DND-41 (cell line): ENCODE results near the gene KLRC2.
"Not testable (repeated sequence)": the region's sequence is repeated elsewhere in the genome, so short reads cannot be mapped to it uniquely, and the experiment has no call there.

ENCODE experiments used
- ATAC-seq: fragments of 200-7000 bp; cut with Tn5 transposase; 3 replicates; pipeline ENCODE4 v1.9.1; 2021; ENCODE audit warnings: low read depth; ENCODE audit not compliant: insufficient read depth
- DNase-seq: peaks from one replicate; pipeline ENCODE4 v3.0.0-alpha.2; 2020
- H2AFZ ChIP-seq: 2 replicates; pipeline ENCODE4 v1.6.0; 2012; ENCODE audit warnings: low read depth, low read length
- H3K27ac ChIP-seq: 2 replicates; pipeline ENCODE4 v1.5.1; 2012; ENCODE audit warnings: low read length, inconsistent platforms
- H3K27me3 ChIP-seq: fragments of 200-600 bp; sonication (generic); 2 replicates; pipeline ENCODE4 v1.6.0; 2012; ENCODE audit warnings: low read length, mild to moderate bottlenecking, inconsistent platforms; ENCODE audit not compliant: insufficient read depth, poor library complexity
- H3K36me3 ChIP-seq: 2 replicates; pipeline ENCODE4 v1.5.1; 2012; ENCODE audit warnings: low read length, inconsistent platforms; ENCODE audit not compliant: insufficient read depth
- H3K4me1 ChIP-seq: 2 replicates; pipeline ENCODE4 v1.5.1; 2012; ENCODE audit warnings: mild to moderate bottlenecking, low read length; ENCODE audit not compliant: insufficient read depth
- H3K4me2 ChIP-seq: 2 replicates; pipeline ENCODE4 v1.6.0; 2012; ENCODE audit warnings: mild to moderate bottlenecking, moderate library complexity, low read length, inconsistent platforms; ENCODE audit not compliant: insufficient read depth
- H3K4me3 ChIP-seq, 2 experiments: fragments of 200-600 bp in 1 of 2; shearing (Covaris generic) in 1 of 2; 2 replicates each; pipeline ENCODE4 v1.5.1; 2012 to 2016; ENCODE audit warnings: inconsistent platforms in 2 of 2, low read length in 2 of 2, mild to moderate bottlenecking in 2 of 2, low read depth in 1 of 2, moderate library complexity in 1 of 2
- H3K79me2 ChIP-seq: 2 replicates; pipeline ENCODE4 v1.6.0; 2012; ENCODE audit warnings: low read length, inconsistent platforms; ENCODE audit not compliant: insufficient read depth
- H3K9ac ChIP-seq: 2 replicates; pipeline ENCODE4 v1.6.0; 2012; ENCODE audit warnings: low read depth, mild to moderate bottlenecking, inconsistent platforms, low read length, moderate library complexity
- H3K9me3 ChIP-seq: 2 replicates; pipeline ENCODE4 v1.5.1; 2012; ENCODE audit warnings: low read length, moderate library complexity, mild to moderate bottlenecking, inconsistent platforms; ENCODE audit not compliant: insufficient read depth, severe bottlenecking
- H4K20me1 ChIP-seq: 2 replicates; pipeline ENCODE4 v1.6.0; 2012; ENCODE audit warnings: low read length; ENCODE audit not compliant: insufficient read depth
- EZH2 ChIP-seq: IDR thresholded peaks from 3 replicates; pipeline ENCODE4 v1.6.1; 2012; ENCODE audit warnings: borderline replicate concordance, low read depth, mild to moderate bottlenecking, moderate library complexity, low read length, inconsistent platforms; ENCODE audit not compliant: severe bottlenecking
- TF ChIP-seq, protein P1 (sequence below): IDR thresholded peaks from 2 replicates; pipeline ENCODE4 v1.5.1; 2012; ENCODE audit warnings: borderline replicate concordance, low read length, moderate library complexity, mild to moderate bottlenecking; ENCODE audit not compliant: poor library complexity, severe bottlenecking; ENCODE audit errors: extremely low read depth

KLRC2 gene

DNA sequence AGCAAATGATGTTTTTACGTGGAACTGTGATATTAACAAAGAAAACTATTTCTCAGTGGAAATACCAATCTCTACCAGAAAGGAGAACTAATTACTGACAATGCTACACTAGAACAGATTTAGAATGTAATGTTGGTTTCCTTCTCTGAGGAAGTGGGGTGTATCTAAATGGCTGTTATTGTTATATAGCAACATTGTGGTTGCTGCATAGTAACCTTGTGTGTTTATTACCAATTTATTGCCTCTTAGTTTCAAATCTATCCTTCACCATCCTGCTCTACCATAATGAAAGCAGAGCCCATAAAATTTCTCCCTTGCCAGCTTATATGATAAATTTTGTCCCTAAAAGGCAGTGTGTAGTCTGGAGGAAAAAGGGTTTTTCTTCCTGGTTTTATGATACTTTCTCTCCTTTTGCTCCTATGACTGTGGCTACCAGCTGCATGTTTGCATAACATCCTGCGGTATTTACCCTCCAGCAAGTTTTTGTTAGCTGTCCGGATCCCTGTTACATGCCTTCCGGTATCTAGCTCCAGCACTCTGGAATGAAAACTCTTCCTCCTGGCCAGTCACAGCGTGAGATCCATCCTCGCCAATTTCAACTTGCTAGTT is 40.3 kb downstream of the KLRC2 start:
- Histone ChIP-seq H3K79me2 (no peaks in the 10 kb centered on the region), H3K9ac (no peak overlapping the region), H2AFZ (no peak overlapping the region), H3K4me3 (no peak overlapping the region), H3K36me3 (no peaks in the 10 kb centered on the region), H3K27me3 (peaks cover 5% of the 10 kb centered on the region), H3K4me1 (no peaks in the 10 kb centered on the region), H3K27ac (no peak overlapping the region), H3K9me3 (no peaks in the 10 kb centered on the region), H3K4me2 (no peak overlapping the region), H4K20me1 (no peaks in the 10 kb centered on the region)
- ATAC-seq (no peak), DNase-seq (no peak)
- TF ChIP-seq, protein P1, sequence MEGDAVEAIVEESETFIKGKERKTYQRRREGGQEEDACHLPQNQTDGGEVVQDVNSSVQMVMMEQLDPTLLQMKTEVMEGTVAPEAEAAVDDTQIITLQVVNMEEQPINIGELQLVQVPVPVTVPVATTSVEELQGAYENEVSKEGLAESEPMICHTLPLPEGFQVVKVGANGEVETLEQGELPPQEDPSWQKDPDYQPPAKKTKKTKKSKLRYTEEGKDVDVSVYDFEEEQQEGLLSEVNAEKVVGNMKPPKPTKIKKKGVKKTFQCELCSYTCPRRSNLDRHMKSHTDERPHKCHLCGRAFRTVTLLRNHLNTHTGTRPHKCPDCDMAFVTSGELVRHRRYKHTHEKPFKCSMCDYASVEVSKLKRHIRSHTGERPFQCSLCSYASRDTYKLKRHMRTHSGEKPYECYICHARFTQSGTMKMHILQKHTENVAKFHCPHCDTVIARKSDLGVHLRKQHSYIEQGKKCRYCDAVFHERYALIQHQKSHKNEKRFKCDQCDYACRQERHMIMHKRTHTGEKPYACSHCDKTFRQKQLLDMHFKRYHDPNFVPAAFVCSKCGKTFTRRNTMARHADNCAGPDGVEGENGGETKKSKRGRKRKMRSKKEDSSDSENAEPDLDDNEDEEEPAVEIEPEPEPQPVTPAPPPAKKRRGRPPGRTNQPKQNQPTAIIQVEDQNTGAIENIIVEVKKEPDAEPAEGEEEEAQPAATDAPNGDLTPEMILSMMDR, result no peak
- no peak for TF ChIP-seq EZH2

DNA sequence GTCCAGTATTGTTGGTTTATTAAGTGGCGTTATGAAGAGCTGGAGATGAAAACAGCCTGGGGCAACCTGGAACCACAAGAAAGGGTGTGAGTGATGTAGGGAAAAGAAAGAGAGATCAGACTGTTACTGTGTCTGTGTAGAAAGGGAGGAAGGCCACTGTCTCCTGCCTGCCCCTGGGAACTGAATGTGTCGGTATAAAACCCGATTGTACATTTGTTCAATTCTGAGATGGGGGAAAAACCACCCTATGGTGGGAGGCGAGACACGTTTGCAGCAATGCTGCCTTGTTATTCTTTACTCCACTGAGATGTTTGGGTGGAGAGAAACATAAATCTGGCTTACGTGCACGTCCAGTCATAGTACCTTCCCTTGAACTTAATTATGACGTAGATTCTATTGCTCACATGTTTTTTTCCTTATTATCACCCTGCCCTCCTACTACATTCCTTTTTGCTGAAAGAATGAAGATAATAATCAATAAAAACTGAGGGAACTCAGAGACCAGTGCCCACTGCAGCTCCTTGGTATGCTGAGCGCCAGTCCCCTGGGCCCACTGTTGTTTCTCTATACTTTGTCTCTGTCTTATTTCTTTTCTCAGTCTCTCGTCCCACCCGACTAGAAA is 41.2 kb downstream of the KLRC2 start:
- not testable (repeated sequence) for H3K9me3 ChIP-seq, H3K36me3 ChIP-seq, H3K79me2 ChIP-seq, DNase-seq, H4K20me1 ChIP-seq, H3K4me2 ChIP-seq, H3K4me3 ChIP-seq, H3K27ac ChIP-seq, H2AFZ ChIP-seq, H3K27me3 ChIP-seq, H3K4me1 ChIP-seq, H3K9ac ChIP-seq
- ATAC-seq, result peak; percentile 58; the same call in 2 of the 3 replicates

DNA sequence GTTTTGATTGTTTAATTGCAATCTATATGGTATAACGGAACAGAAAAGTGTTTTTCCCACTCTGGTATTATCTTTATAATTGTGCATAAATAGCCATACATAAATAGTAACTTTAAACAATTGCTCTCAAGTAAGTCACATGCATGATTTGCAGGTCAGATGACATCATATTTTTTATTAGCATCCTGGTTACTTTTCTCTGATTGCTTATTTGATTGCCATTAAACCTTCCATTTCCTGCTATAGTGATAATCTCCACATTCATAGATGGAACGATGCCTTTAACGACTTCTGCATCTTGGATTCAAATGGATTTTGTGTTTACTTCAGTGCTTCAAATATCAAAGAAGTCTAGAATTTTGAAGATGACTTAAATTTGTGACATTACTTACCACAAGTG is 42.5 kb downstream of the KLRC2 start:
- DNase-seq (no peak), ATAC-seq (no peak)
- H3K4me2 ChIP-seq, result no peak overlapping the region
- no peak overlapping the region for H2AFZ ChIP-seq
- H3K4me3 ChIP-seq, result no peak overlapping the region
- no peak overlapping the region for H3K27ac ChIP-seq
- no peaks in the 10 kb centered on the region for H3K9me3 ChIP-seq
- no peaks in the 10 kb centered on the region for H3K36me3 ChIP-seq
- H4K20me1 ChIP-seq, result no peaks in the 10 kb centered on the region
- H3K4me1 ChIP-seq, result no peaks in the 10 kb centered on the region; the same call in 1 of the 2 replicates
- no peak overlapping the region for H3K9ac ChIP-seq
- H3K79me2 ChIP-seq, result no peaks in the 10 kb centered on the region
- TF ChIP-seq EZH2, result no peak
- TF ChIP-seq, protein P1, result no peak
- no peaks in the 10 kb centered on the region for H3K27me3 ChIP-seq

DNA sequence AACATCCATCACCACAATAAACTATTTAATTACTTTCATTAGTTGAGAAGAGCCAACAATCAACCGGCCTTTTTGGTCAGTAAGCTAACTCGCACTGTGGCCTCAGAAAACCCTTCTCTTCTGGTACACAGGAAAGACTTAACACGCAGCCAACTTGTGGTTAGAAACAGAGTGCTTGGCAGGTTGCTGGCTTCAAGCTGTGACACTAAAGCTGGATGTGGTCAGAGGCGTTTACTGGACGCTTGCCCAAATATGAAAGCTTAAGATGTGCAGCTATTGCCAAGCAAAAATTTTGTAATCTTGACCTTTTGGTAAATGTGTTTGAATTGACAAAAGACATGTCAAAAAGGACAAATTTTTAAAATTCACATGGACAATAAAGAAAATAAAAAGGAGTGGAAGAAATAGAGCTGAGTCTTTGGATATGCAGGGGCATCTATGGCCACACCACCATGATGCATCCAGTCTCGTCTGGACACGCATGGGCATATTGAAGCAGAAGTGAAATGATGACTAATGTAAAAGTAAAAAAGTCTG is 43.3 kb downstream of the KLRC2 start:
- ATAC-seq, result no peak
- no peak overlapping the region for H2AFZ ChIP-seq
- no peaks in the 10 kb centered on the region for H3K36me3 ChIP-seq
- no peak overlapping the region for H3K9ac ChIP-seq
- H3K27me3 ChIP-seq, result no peaks in the 10 kb centered on the region
- no peaks in the 10 kb centered on the region; the same call in 1 of the 2 replicates for H3K4me1 ChIP-seq
- DNase-seq, result no peak
- no peak overlapping the region for H3K4me2 ChIP-seq
- H3K79me2 ChIP-seq, result no peaks in the 10 kb centered on the region
- no peak overlapping the region for H3K27ac ChIP-seq
- no peaks in the 10 kb centered on the region for H3K9me3 ChIP-seq
- no peak for TF ChIP-seq EZH2
- TF ChIP-seq, protein P1, result no peak
- H3K4me3 ChIP-seq, result no peak overlapping the region
- H4K20me1 ChIP-seq, result no peaks in the 10 kb centered on the region

DNA sequence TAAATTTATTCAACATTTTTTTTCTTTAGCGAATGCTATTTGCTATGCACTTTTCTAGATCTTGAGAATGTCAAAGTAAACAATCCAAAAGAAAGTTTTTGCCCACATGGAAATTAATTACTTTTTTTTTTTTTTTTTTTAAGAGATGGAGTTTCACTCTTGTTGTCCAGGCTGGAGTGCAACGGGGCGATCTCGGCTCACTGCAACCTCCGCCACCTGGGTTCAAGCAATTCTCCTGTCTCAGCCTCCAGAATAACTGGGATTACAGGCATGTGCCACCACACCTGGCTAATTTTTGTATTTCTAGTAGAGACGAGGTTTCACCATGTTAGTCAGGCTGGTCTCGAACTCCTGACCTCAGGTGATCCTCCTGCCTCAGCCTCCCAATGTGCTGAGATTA is 44.8 kb downstream of the KLRC2 start:
- H3K27ac ChIP-seq, ATAC-seq, H4K20me1 ChIP-seq, H2AFZ ChIP-seq, H3K4me1 ChIP-seq, DNase-seq, H3K27me3 ChIP-seq, H3K36me3 ChIP-seq, H3K4me2 ChIP-seq, H3K4me3 ChIP-seq, H3K9ac ChIP-seq, H3K79me2 ChIP-seq, H3K9me3 ChIP-seq: not testable (repeated sequence)
